Endothelial cell of umbilical vein (primary cell): ENCODE measurements around the gene TENT5D. TPM values are rescaled to one million over a fixed set of nuclear protein-coding genes. Genes with fewer than 3 reads are reported as not detected.
"Not testable (repeated sequence)": the region's sequence is repeated elsewhere in the genome, so short reads cannot be mapped to it uniquely, and the experiment has no call there.

ENCODE experiments used
- Bru-seq: library from RNA; stranded (reverse); fragments of 400-500 nt; gene quantifications from one replicate; lab custom pipeline; 2021; lab: Mats Ljungman, UMichigan
- BruChase-seq, 2 experiments: library from RNA; stranded (reverse); fragments of 400-500 nt; gene quantifications; one replicate each; lab custom pipeline; 2021; lab: Mats Ljungman, UMichigan
- BruUV-seq: library from RNA; stranded (reverse); fragments of 400-500 nt; replicated peaks from 2 replicates; lab custom pipeline; 2021; lab: Mats Ljungman, UMichigan
- CTCF ChIA-PET: fragments of 300-600, 350-600 bp; sonication (Branson Sonifier 250); formaldehyde crosslinking; loops from one replicate; lab custom pipeline; 2021; ENCODE audit warnings: antibody characterized with exemption, inconsistent platforms; lab: Charles Lee
- POLR2A ChIA-PET: fragments of 300-600, 350-600 bp; sonication (Branson Sonifier 250); formaldehyde crosslinking; loops from one replicate; lab custom pipeline; 2021; ENCODE audit warnings: antibody characterized with exemption, inconsistent platforms; lab: Charles Lee
- DNase-seq: peaks from one replicate; pipeline ENCODE4 v3.0.0-alpha.2; 2011; ENCODE audit warnings: low read depth, low spot score
- FAIRE-seq: peaks from 2 replicates; lab custom pipeline; 2011; peaks lifted over from hg19 to GRCh38; lab: Jason Lieb, UNC
- H2AFZ ChIP-seq: 2 replicates; pipeline ENCODE4 v1.6.0; 2012; ENCODE audit warnings: low read depth, low read length, control low read depth, inconsistent platforms
- H3K27ac ChIP-seq: 2 replicates; pipeline ENCODE4 v1.5.1; 2011; ENCODE audit warnings: low read depth, mild to moderate bottlenecking, control low read depth, low read length, moderate library complexity; ENCODE audit not compliant: insufficient read depth
- H3K27me3 ChIP-seq, 2 experiments: 2 replicates each; pipeline versions ENCODE4 v1.6.0 to v1.6.1; 2011; ENCODE audit warnings: low read length in 2 of 2, mixed read lengths in 1 of 2; ENCODE audit not compliant: control insufficient read depth in 2 of 2, insufficient read depth in 2 of 2
- H3K36me3 ChIP-seq, 2 experiments: 2 replicates in 1 of 2; 3 replicates in 1 of 2; pipeline ENCODE4 v1.5.1; 2011; ENCODE audit warnings: low read length in 2 of 2, mild to moderate bottlenecking in 1 of 2, moderate library complexity in 1 of 2; ENCODE audit not compliant: control insufficient read depth in 2 of 2, insufficient read depth in 2 of 2; ENCODE audit errors: extremely low read depth in 1 of 2
- H3K4me1 ChIP-seq: 3 replicates; pipeline ENCODE4 v1.5.1; 2011; ENCODE audit warnings: mild to moderate bottlenecking, low read length; ENCODE audit not compliant: control insufficient read depth, insufficient read depth; ENCODE audit errors: extremely low read depth
- H3K4me2 ChIP-seq: 2 replicates; pipeline ENCODE4 v1.6.1; 2011; ENCODE audit warnings: low read length, control low read depth, mixed read lengths; ENCODE audit not compliant: insufficient read depth
- H3K4me3 ChIP-seq, 3 experiments: fragments of 200-600 bp in 1 of 3; sonication (generic), shearing (Covaris generic) in 1 of 3; replicated peaks in 1 of 3; 2 replicates each; pipeline ENCODE4 v1.5.1; 2011 to 2016; ENCODE audit warnings: control low read depth in 3 of 3, low read length in 3 of 3, mild to moderate bottlenecking in 2 of 3, inconsistent platforms in 1 of 3, low read depth in 1 of 3, moderate library complexity in 1 of 3; ENCODE audit not compliant: insufficient read depth in 1 of 3
- H3K79me2 ChIP-seq: 2 replicates; pipeline ENCODE4 v1.6.0; 2012; ENCODE audit warnings: low read length, inconsistent platforms; ENCODE audit not compliant: control insufficient read depth, insufficient read depth
- H3K9ac ChIP-seq: replicated peaks from 2 replicates; pipeline ENCODE3; 2011; ENCODE audit warnings: low read length, control low read depth; ENCODE audit not compliant: insufficient read depth; ENCODE audit errors: extremely low read depth
- H3K9me1 ChIP-seq: replicated peaks from 3 replicates; pipeline ENCODE4 v1.6.0; 2011; ENCODE audit warnings: mild to moderate bottlenecking, low read length; ENCODE audit not compliant: control insufficient read depth, insufficient read depth; ENCODE audit errors: extremely low read depth
- H3K9me3 ChIP-seq: replicated peaks from 2 replicates; pipeline ENCODE4 v1.5.1; 2012; ENCODE audit warnings: low read length, inconsistent platforms; ENCODE audit not compliant: control insufficient read depth, insufficient read depth
- H4K20me1 ChIP-seq: replicated peaks from 2 replicates; pipeline ENCODE3; 2011; ENCODE audit warnings: mild to moderate bottlenecking, low read length; ENCODE audit not compliant: control insufficient read depth, insufficient read depth; ENCODE audit errors: extremely low read depth
- CTCF ChIP-seq, 2 donors: IDR thresholded peaks; 1 replicate in 1 of 2; 2 replicates in 1 of 2; pipeline ENCODE4 v1.5.1; 2011; ENCODE audit warnings: low read length in 2 of 2, mild to moderate bottlenecking in 2 of 2, moderate library complexity in 2 of 2, control low read depth in 1 of 2, inconsistent platforms in 1 of 2, low read depth in 1 of 2; ENCODE audit not compliant: insufficient read depth in 1 of 2; ENCODE audit errors: extremely low read depth in 1 of 2
- EZH2 ChIP-seq: IDR thresholded peaks from 2 replicates; pipeline ENCODE4 v1.6.1; 2012; ENCODE audit warnings: borderline replicate concordance, low read depth, mild to moderate bottlenecking, moderate library complexity, low read length, inconsistent platforms; ENCODE audit not compliant: severe bottlenecking
- FOS ChIP-seq: IDR thresholded peaks from 2 replicates; pipeline ENCODE4 v1.6.1; 2011; ENCODE audit warnings: mild to moderate bottlenecking, low read length, moderate library complexity, borderline replicate concordance; ENCODE audit not compliant: insufficient read depth
- JUN ChIP-seq: IDR thresholded peaks from 2 replicates; pipeline ENCODE4 v1.6.1; 2011; ENCODE audit warnings: borderline replicate concordance, low read depth; ENCODE audit not compliant: insufficient read length, insufficient read depth
- MAX ChIP-seq: IDR thresholded peaks from 2 replicates; pipeline ENCODE4 v1.6.1; 2011; ENCODE audit not compliant: insufficient read depth, insufficient read length
- MYC ChIP-seq: IDR thresholded peaks from one replicate; pipeline ENCODE4 v1.6.1; 2011; ENCODE audit warnings: mild to moderate bottlenecking, low read depth, low read length
- POLR2A ChIP-seq: IDR thresholded peaks from 2 replicates; pipeline ENCODE4 v1.6.1; 2012; ENCODE audit warnings: low read depth, mild to moderate bottlenecking, control low read depth, low read length
- POLR2AphosphoS5 ChIP-seq: IDR thresholded peaks from 2 replicates; pipeline ENCODE4 v1.6.1; 2012; ENCODE audit warnings: low read depth, mild to moderate bottlenecking, control low read depth, low read length, moderate library complexity; ENCODE audit not compliant: insufficient read depth
- dilution Hi-C: fragments of 300-500 bp; cut with MboI; formaldehyde crosslinking; loops from one replicate; pipeline ENCODE4 v1.15.0; 2019; ENCODE audit warnings: low sequenced_read_pairs; ENCODE audit not compliant: extremely low pct_ligation_motif_present
- intact Hi-C: fragments of 100-400 bp; cut with micrococcal nuclease; formaldehyde crosslinking; loops from one replicate; pipeline ENCODE4 v1.10.0; 2022
- long read RNA-seq: library from polyadenylated mRNA; stranded (forward); transcript quantifications from one replicate; pipeline ENCODE4 v2.0.0, GENCODE V29; 2021
- polyA minus RNA-seq, 3 experiments: library from RNA; depleted of rRNA, polyadenylated mRNA; stranded (reverse); fragments of >200 nt; gene quantifications; 1 replicate in 1 of 3; 2 replicates in 2 of 3; pipeline ENCODE4 v1.2.3, GENCODE V29; 2011
- polyA plus RNA-seq, 4 experiments: library from polyadenylated mRNA; depleted of rRNA in 3 of 4; stranded (reverse) in 3 of 4; unstranded in 1 of 4; fragments of >200 nt; gene quantifications; 2 replicates each; pipeline versions ENCODE4 v1.2.1 to v1.2.3, GENCODE V29; 2011 to 2012; ENCODE audit warnings: missing spikeins in 1 of 4
- total RNA-seq: library from RNA; stranded (reverse); gene quantifications from 2 replicates; pipeline ENCODE4 v1.2.3, GENCODE V29; 2021

Gene TENT5D
- total RNA-seq (not detected in 2 replicates), polyA plus RNA-seq (not detected in 2 replicates), polyA minus RNA-seq (not detected in 2 replicates), Bru-seq, nascent RNA (percentile 3 among the genes with signal in this experiment), BruChase-seq, experiment 1, labeled RNA remaining after a 6-hour chase (percentile 3 among the genes with signal in this experiment), BruChase-seq, experiment 2, labeled RNA remaining after a 2-hour chase (percentile 1 among the genes with signal in this experiment)
- polyA plus RNA-seq (2011; cell fraction: cytosol; rRNA removed), result not detected in 2 replicates
- not detected in 2 replicates for polyA plus RNA-seq (2011; cell fraction: nucleus; rRNA removed)
- not detected in 2 replicates for polyA plus RNA-seq (2012)
- not detected for polyA minus RNA-seq (2011; cell fraction: cytosol; rRNA and poly(A)+ RNA removed)
- polyA minus RNA-seq (2011; cell fraction: nucleus; rRNA and poly(A)+ RNA removed), result not detected in 2 replicates
- long read RNA-seq, result 0 reads

- TF ChIP-seq POLR2AphosphoS5 (no peak), POLR2A (no peak), FOS (no peak), MAX (no peak), MYC (no peak), EZH2 (no peak), CTCF (IDR thresholded peaks at IDR 0.05; ENCODE audit: extremely low read depth in 1 of 2, insufficient read depth in 1 of 2, low read depth in 1 of 2, low read length in 2 of 2) (no peak), JUN (no peak)
- dilution Hi-C loops (no loop called here), intact Hi-C loops (no loop called here)
- H3K9ac ChIP-seq, result no peak within 1 kb of the TSS
- no peaks in the 10 kb centered on the region for H3K4me1 ChIP-seq
- H3K4me3 ChIP-seq, result no peak within 1 kb of the TSS
- no peaks in the 10 kb centered on the region for H3K36me3 ChIP-seq
- H3K27me3 ChIP-seq, result no peaks in the 10 kb centered on the region
- H2AFZ ChIP-seq, result no peak within 1 kb of the TSS
- no peaks in the 10 kb centered on the region for H3K9me1 ChIP-seq
- CTCF ChIA-PET, result no interaction called here
- no peaks in the 10 kb centered on the region for H4K20me1 ChIP-seq
- BruUV-seq, result no TSS peak
- no peak within 1 kb of the TSS for H3K4me2 ChIP-seq
- no peak within 1 kb of the TSS for H3K27ac ChIP-seq
- no peaks in the 10 kb centered on the region for H3K9me3 ChIP-seq
- POLR2A ChIA-PET, result no interaction called here
- DNase-seq (no peak), FAIRE-seq (no peak)
- H3K79me2 ChIP-seq, result no peaks in the 10 kb centered on the region
Observed at GRCh38 chrX:80420147-80420546, at the start of gene TENT5D. Gene TENT5D (plus strand): TSS chrX:80420447. CDS start chrX:80442540, 22,093 bp downstream.

DNA sequence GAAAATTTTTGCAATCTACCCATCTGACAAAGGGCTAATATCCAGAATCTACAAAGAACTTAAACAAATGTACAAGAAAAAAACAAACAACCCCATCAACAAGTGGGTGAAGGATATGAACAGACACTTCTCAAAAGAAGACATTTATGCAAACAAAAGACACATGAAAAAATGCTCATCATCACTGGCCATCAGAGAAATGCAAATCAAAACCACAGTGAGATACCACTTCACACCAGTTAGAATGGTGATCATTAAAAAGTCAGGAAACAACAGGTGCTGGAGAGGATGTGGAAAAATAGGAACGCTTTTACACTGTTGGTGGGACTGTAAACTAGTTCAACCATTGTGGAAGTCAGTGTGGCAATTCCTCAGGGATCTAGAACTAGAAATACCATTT, 34.6 kb upstream of the TENT5D start:
- intact Hi-C loops, CTCF ChIA-PET, H3K9me3 ChIP-seq, H4K20me1 ChIP-seq, H3K4me2 ChIP-seq, H3K4me1 ChIP-seq, H3K4me3 ChIP-seq, H3K9ac ChIP-seq, H3K79me2 ChIP-seq, H3K27ac ChIP-seq, H3K27me3 ChIP-seq, dilution Hi-C loops, H3K9me1 ChIP-seq, BruUV-seq, H2AFZ ChIP-seq, DNase-seq, H3K36me3 ChIP-seq, POLR2A ChIA-PET: not testable (repeated sequence)
- peak; percentile 54 for FAIRE-seq
